Neutrophil (primary cell): Measurements from ENCODE around the gene RBFOX2.

Experiments
- H3K27ac ChIP-seq: fragments of 200-600 bp; sonication (generic); 2 replicates; pipeline ENCODE4 v1.5.1; 2016; ENCODE audit warnings: mild to moderate bottlenecking, moderate library complexity
- H3K27me3 ChIP-seq: fragments of 200-600 bp; sonication (generic); 2 replicates; pipeline ENCODE4 v1.6.0; 2016; ENCODE audit warnings: mild to moderate bottlenecking
- H3K36me3 ChIP-seq: fragments of 200-600 bp; sonication (generic); 2 replicates; pipeline ENCODE4 v1.5.1; 2017
- H3K4me1 ChIP-seq, 2 experiments: fragments of 200-600 bp in 1 of 2; sonication (generic) in 1 of 2; 1 replicate in 1 of 2; 2 replicates in 1 of 2; pipeline versions ENCODE4 v1.5.1 to v1.6.1; 2013 to 2016; ENCODE audit warnings: low read depth in 1 of 2, low read length in 1 of 2, mild to moderate bottlenecking in 1 of 2, moderate library complexity in 1 of 2; ENCODE audit not compliant: control insufficient read depth in 1 of 2, insufficient read depth in 1 of 2
- H3K4me3 ChIP-seq, 2 experiments: fragments of 200-600 bp in 1 of 2; sonication (generic) in 1 of 2; 1 replicate in 1 of 2; 2 replicates in 1 of 2; pipeline ENCODE4 v1.5.1; 2013 to 2016; ENCODE audit warnings: low read depth in 1 of 2, low read length in 1 of 2, mild to moderate bottlenecking in 1 of 2, moderate library complexity in 1 of 2
- H3K9me3 ChIP-seq: fragments of 200-600 bp; sonication (generic); 2 replicates; pipeline ENCODE4 v1.5.1; 2016
- CTCF ChIP-seq: fragments of 200-600 bp; sonication (generic); IDR thresholded peaks from 2 replicates; pipeline ENCODE4 v1.5.1; 2016; ENCODE audit warnings: antibody characterized with exemption

The RBFOX2 gene

GRCh38 chr22:35961480-35962295 is 66.9 kb downstream of the RBFOX2 start:
- no peaks in the 10 kb centered on the region for H3K36me3 ChIP-seq
- TF ChIP-seq CTCF = no peak
- no peaks in the 10 kb centered on the region for H3K27me3 ChIP-seq
- H3K27ac ChIP-seq = no peak overlapping the region
- no peaks in the 10 kb centered on the region for H3K9me3 ChIP-seq
- no peaks in the 10 kb centered on the region for H3K4me1 ChIP-seq
- no peak overlapping the region for H3K4me3 ChIP-seq

GRCh38 chr22:35960854-35961253 is 67.8 kb downstream of the RBFOX2 start:
- H3K4me3 ChIP-seq = no peak overlapping the region
- no peaks in the 10 kb centered on the region for H3K9me3 ChIP-seq
- H3K27ac ChIP-seq = no peak overlapping the region
- H3K4me1 ChIP-seq = no peaks in the 10 kb centered on the region
- no peaks in the 10 kb centered on the region for H3K36me3 ChIP-seq
- TF ChIP-seq CTCF = no peak
- no peaks in the 10 kb centered on the region for H3K27me3 ChIP-seq

GRCh38 chr22:35959121-35959800 is 69.4 kb downstream of the RBFOX2 start:
- no peak overlapping the region for H3K4me3 ChIP-seq
- no peaks in the 10 kb centered on the region for H3K36me3 ChIP-seq
- H3K9me3 ChIP-seq = no peaks in the 10 kb centered on the region
- H3K27ac ChIP-seq = no peak overlapping the region
- no peaks in the 10 kb centered on the region for H3K4me1 ChIP-seq
- no peaks in the 10 kb centered on the region for H3K27me3 ChIP-seq
- no peak for TF ChIP-seq CTCF

GRCh38 chr22:35958334-35958733 is 70.3 kb downstream of the RBFOX2 start:
- TF ChIP-seq CTCF = no peak
- H3K4me1 ChIP-seq = no peaks in the 10 kb centered on the region

GRCh38 chr22:35957589-35957988 is 71.0 kb downstream of the RBFOX2 start:
- Histone ChIP-seq H3K4me1 (no peaks in the 10 kb centered on the region), H3K27ac (no peak overlapping the region), H3K36me3 (no peaks in the 10 kb centered on the region), H3K4me3 (no peak overlapping the region), H3K9me3 (no peaks in the 10 kb centered on the region), H3K27me3 (no peaks in the 10 kb centered on the region)
- no peak for TF ChIP-seq CTCF

More at GRCh38 chr22:35958334-35958733, 70.3 kb downstream of the RBFOX2 start:
- Histone ChIP-seq H3K9me3 (no peaks in the 10 kb centered on the region), H3K36me3 (no peaks in the 10 kb centered on the region), H3K27ac (no peak overlapping the region), H3K27me3 (no peaks in the 10 kb centered on the region), H3K4me3 (no peak overlapping the region)
